Measurements from ENCODE around the gene ADGRA1. TPM values are rescaled to one million over a fixed set of nuclear protein-coding genes. Genes with fewer than 3 reads are reported as not detected.

ADGRA1 gene
- total and polyA plus RNA-seq, 2 experiments from 2014 or later = 0.23 to 0.52 TPM

GRCh38 chr10:133115453-133115842, 27.7 kb downstream of the ADGRA1 start:
- Histone ChIP-seq H3K9me2 (ENCODE audit: insufficient read depth) (no peaks in the 10 kb centered on the region), H3K27ac (ENCODE audit: low read depth) (no peak overlapping the region), H3K27me3 (ENCODE audit: insufficient read depth) (no peaks in the 10 kb centered on the region), H3F3A (replicated peaks; ENCODE audit: low read depth) (no peaks in the 10 kb centered on the region), H3K79me2 (replicated peaks; ENCODE audit: insufficient read depth) (no peaks in the 10 kb centered on the region), H4K20me1 (replicated peaks; ENCODE audit: insufficient read depth) (no peaks in the 10 kb centered on the region), H3K4me1 (ENCODE audit: insufficient read depth) (no peaks in the 10 kb centered on the region), H2AFZ (no peak overlapping the region), H3K4me2 (no peak overlapping the region), H3K36me3 (ENCODE audit: insufficient read depth) (no peaks in the 10 kb centered on the region), H3K4me3 (no peak overlapping the region)
- TF ChIP-seq NANOG (IDR thresholded peaks at IDR 0.05; ENCODE audit: borderline replicate concordance) (no peak), CTCF (conservative IDR thresholded peaks at IDR 0.05; ENCODE audit: low read depth in 2 of 2) (peak in 1 of 2 experiments; percentile 23; a peak in 1 of 4 replicates), ZNF331 (CRISPR knock-in tag; IDR thresholded peaks at IDR 0.05; ENCODE audit: low read depth) (no peak), POLR2AphosphoS5 (IDR thresholded peaks at IDR 0.05; ENCODE audit: low read depth) (no peak), ETS1 (IDR thresholded peaks at IDR 0.05) (no peak), EZH2phosphoT487 (IDR thresholded peaks at IDR 0.05; ENCODE audit: unreplicated experiment) (no peak)
- Mint-ChIP-seq H3K4me1 (no peaks in the 10 kb centered on the region), H3K27me3 (ENCODE audit: insufficient read depth, low read depth, poor library complexity) (peaks cover 4% of the 10 kb centered on the region), H3K4me3 (no peak overlapping the region), H3K27ac (no peak overlapping the region), H3K36me3 (ENCODE audit: low read depth) (no peaks in the 10 kb centered on the region), H3K9me3 (peaks cover 6% of the 10 kb centered on the region; the same call in 2 of the 3 replicates)
- no peak for DNase-seq (ENCODE audit: low spot score)
- ATAC-seq = peak; percentile 62

GRCh38 chr10:133115976-133116375, 28.3 kb downstream of the ADGRA1 start:
- Histone ChIP-seq H3K36me3 (ENCODE audit: insufficient read depth) (no peaks in the 10 kb centered on the region), H3K9me2 (ENCODE audit: insufficient read depth) (no peaks in the 10 kb centered on the region)

More at GRCh38 chr10:133115976-133116375, 28.3 kb downstream of the ADGRA1 start:
- DNase-seq (ENCODE audit: low spot score) = no peak
- H4K20me1 ChIP-seq (replicated peaks; ENCODE audit: insufficient read depth) = no peaks in the 10 kb centered on the region
- no peak overlapping the region for H3K27ac Mint-ChIP-seq
- no peaks in the 10 kb centered on the region for H3K4me1 ChIP-seq (ENCODE audit: insufficient read depth)
- H3F3A ChIP-seq (replicated peaks; ENCODE audit: low read depth) = no peaks in the 10 kb centered on the region
- no peak overlapping the region for H3K27ac ChIP-seq (ENCODE audit: low read depth)
- no peak overlapping the region for H3K4me3 Mint-ChIP-seq
- H3K4me3 ChIP-seq = no peak overlapping the region
- no peaks in the 10 kb centered on the region for H3K27me3 ChIP-seq (ENCODE audit: insufficient read depth)
- peaks cover 6% of the 10 kb centered on the region; the same call in 2 of the 3 replicates for H3K9me3 Mint-ChIP-seq
- TF ChIP-seq ETS1 (IDR thresholded peaks at IDR 0.05) (no peak), STAT1 (IDR thresholded peaks at IDR 0.05; ENCODE audit: unreplicated experiment) (no peak), ZNF114 (CRISPR knock-in tag; IDR thresholded peaks at IDR 0.05) (no peak), ZNF331 (CRISPR knock-in tag; IDR thresholded peaks at IDR 0.05; ENCODE audit: low read depth) (no peak), CTCF (conservative IDR thresholded peaks at IDR 0.05; ENCODE audit: low read depth in 2 of 2) (no peak), POLR2AphosphoS5 (IDR thresholded peaks at IDR 0.05; ENCODE audit: low read depth) (no peak), EZH2phosphoT487 (IDR thresholded peaks at IDR 0.05; ENCODE audit: unreplicated experiment) (no peak)
- no peaks in the 10 kb centered on the region for H3K79me2 ChIP-seq (replicated peaks; ENCODE audit: insufficient read depth)
- H2AFZ ChIP-seq = no peak overlapping the region
- H3K36me3 Mint-ChIP-seq (ENCODE audit: low read depth) = no peaks in the 10 kb centered on the region
- no peak overlapping the region for H3K4me2 ChIP-seq
- H3K4me1 Mint-ChIP-seq = no peaks in the 10 kb centered on the region
- peaks cover 4% of the 10 kb centered on the region for H3K27me3 Mint-ChIP-seq (ENCODE audit: insufficient read depth, low read depth, poor library complexity)
- ATAC-seq = peak; percentile 67
